ENCODE results near the gene GTF2F2.

GTF2F2 gene

DNA sequence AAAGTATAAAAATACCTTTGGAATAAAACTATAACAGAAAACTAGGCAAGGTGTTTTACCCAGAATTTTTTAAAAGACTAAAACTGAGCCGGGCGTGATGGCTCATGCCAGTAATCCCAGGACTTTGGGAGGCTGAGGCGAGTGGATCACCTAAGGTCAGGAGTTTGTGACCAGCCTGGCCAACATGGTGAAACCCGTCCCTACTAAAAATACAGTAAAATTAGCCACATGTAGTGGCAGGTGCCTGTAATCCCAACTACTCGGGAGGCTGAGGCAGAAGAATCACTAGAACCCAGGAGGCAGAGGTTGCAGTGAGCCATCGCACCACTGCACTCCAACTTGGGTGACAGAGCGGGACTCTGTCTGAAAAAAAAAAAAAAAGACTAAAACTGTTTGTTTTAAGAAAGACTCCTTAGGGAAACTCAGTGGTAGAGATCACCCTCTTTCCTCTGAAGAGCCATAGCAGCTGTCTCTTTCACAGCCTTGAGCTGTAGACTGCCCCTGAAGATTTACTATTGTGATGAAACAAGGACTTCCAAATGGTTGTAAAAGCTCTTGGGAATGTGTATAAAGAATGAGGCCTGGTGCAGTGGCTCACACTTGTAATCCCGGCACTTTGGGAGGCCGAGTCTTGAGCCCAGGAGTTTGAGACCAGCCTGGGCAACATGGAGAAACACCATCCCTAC lies 95.2 kb downstream of the GTF2F2 start:
- peaks cover 0 to 11% (median 4%) of the 10 kb centered on the region in 4 experiments for H3K4me1 ChIP-seq (ENCODE audit: control extremely low read depth in 1 of 4, control insufficient read depth in 4 of 4, insufficient read depth in 4 of 4, low read length in 3 of 4)
- H3K9me3 ChIP-seq (ENCODE audit: control extremely low read depth in 1 of 5, control insufficient read depth in 4 of 5, insufficient read depth in 2 of 5, low read depth in 1 of 5, low read length in 4 of 5): no peaks in the 10 kb centered on the region
- no peaks in the 10 kb centered on the region for H3K27me3 ChIP-seq (replicated peaks in 2 of 5; ENCODE audit: control insufficient read depth in 4 of 5, insufficient read depth in 5 of 5, low read length in 4 of 5)
- 98% methylated on average over 5 of the region's 9 CpGs for WGBS (ENCODE audit: insufficient coverage)
- no peak overlapping the region for H3K27ac ChIP-seq (ENCODE audit: insufficient read depth in 1 of 2, low read depth in 1 of 2, low read length in 2 of 2, poor library complexity in 1 of 2, severe bottlenecking in 2 of 2)
- CTCF ChIA-PET: interaction anchor here (1.0 kb wide), 1 partner anchor 168 kb away, joined by 3 read pairs; no protein-coding TSS in a partner anchor
- DNase-seq: no peak
- POLR2A ChIA-PET: no interaction called here
- peaks cover 0 to 4% (median under 1%) of the 10 kb centered on the region in 4 experiments for H3K36me3 ChIP-seq (ENCODE audit: control insufficient read depth in 4 of 4, insufficient read depth in 4 of 4, low read length in 3 of 4)
- no peak overlapping the region for H3K4me3 ChIP-seq (ENCODE audit: control insufficient read depth in 1 of 7, extremely low read depth in 1 of 7, insufficient read depth in 4 of 7, low read depth in 2 of 7, low read length in 6 of 7)

DNA sequence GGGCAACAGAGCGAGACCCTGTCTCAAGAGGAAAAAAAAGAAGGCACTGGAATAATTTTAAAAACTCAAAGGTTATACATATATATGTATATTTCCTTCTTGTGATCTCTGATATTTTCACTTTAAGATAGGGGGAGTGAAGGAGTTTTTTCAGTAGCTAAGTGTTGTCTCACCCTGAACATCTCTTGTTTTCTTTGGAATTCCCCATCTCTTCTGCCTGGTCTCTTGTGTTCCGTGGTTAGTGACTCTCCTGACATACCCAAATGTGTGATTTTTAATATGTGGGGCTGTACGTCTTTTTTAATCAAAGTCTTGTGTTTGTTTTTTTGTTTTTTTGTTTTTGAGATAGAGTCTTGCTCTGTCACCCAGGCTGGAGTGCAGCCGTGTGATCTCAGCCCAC lies 95.9 kb downstream of the GTF2F2 start:
- WGBS (ENCODE audit: insufficient coverage): 100% methylated on average over 2 of the region's 4 CpGs
- no peak for DNase-seq
- H3K27ac ChIP-seq (ENCODE audit: insufficient read depth in 1 of 2, low read depth in 1 of 2, low read length in 2 of 2, poor library complexity in 1 of 2, severe bottlenecking in 2 of 2): no peak overlapping the region
- CTCF ChIA-PET: interaction anchor here (1.0 kb wide), 1 partner anchor 169 kb away, joined by 3 read pairs; no protein-coding TSS in a partner anchor
- H3K4me1 ChIP-seq (ENCODE audit: control extremely low read depth in 1 of 4, control insufficient read depth in 4 of 4, insufficient read depth in 4 of 4, low read length in 3 of 4): peaks cover 0 to 11% (median 4%) of the 10 kb centered on the region in 4 experiments
- H3K36me3 ChIP-seq (ENCODE audit: control insufficient read depth in 4 of 4, insufficient read depth in 4 of 4, low read length in 3 of 4): no peaks in the 10 kb centered on the region
- no peak overlapping the region for H3K4me3 ChIP-seq (ENCODE audit: control insufficient read depth in 1 of 7, extremely low read depth in 1 of 7, insufficient read depth in 4 of 7, low read depth in 2 of 7, low read length in 6 of 7)
- no peaks in the 10 kb centered on the region for H3K27me3 ChIP-seq (replicated peaks in 2 of 5; ENCODE audit: control insufficient read depth in 4 of 5, insufficient read depth in 5 of 5, low read length in 4 of 5)
- POLR2A ChIA-PET: no interaction called here
- H3K9me3 ChIP-seq (ENCODE audit: control extremely low read depth in 1 of 5, control insufficient read depth in 4 of 5, insufficient read depth in 2 of 5, low read depth in 1 of 5, low read length in 4 of 5): no peaks in the 10 kb centered on the region

DNA sequence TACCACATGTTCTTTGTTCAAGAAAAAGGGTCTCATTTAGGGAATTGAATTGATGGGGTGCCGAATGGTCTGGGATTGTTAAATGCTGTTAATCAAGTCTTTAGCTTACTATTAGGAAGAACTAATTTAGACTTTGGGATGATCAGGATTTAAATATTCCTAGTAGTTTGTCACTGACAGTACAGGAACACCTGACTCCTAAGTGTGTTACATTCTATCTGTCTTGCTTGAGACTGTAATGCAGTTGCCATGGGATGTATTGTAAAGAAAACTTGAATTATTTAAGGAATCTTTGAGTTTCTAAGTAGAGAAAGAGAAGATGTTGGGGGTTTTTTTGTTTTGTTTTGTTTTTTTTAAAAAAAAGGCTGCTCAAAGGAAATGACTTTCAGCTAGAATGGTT lies 98.4 kb downstream of the GTF2F2 start:
- CTCF ChIA-PET: no interaction called here
- Histone ChIP-seq H3K27ac (ENCODE audit: insufficient read depth in 1 of 2, low read depth in 1 of 2, low read length in 2 of 2, poor library complexity in 1 of 2, severe bottlenecking in 2 of 2) (no peak overlapping the region), H3K4me3 (ENCODE audit: control insufficient read depth in 1 of 7, extremely low read depth in 1 of 7, insufficient read depth in 4 of 7, low read depth in 2 of 7, low read length in 6 of 7) (no peak overlapping the region), H3K36me3 (ENCODE audit: control insufficient read depth in 4 of 4, insufficient read depth in 4 of 4, low read length in 3 of 4) (no peaks in the 10 kb centered on the region), H3K9me3 (ENCODE audit: control extremely low read depth in 1 of 5, control insufficient read depth in 4 of 5, insufficient read depth in 2 of 5, low read depth in 1 of 5, low read length in 4 of 5) (no peaks in the 10 kb centered on the region), H3K4me1 (ENCODE audit: control extremely low read depth in 1 of 4, control insufficient read depth in 4 of 4, insufficient read depth in 4 of 4, low read length in 3 of 4) (peaks cover 0 to 11% (median 4%) of the 10 kb centered on the region in 4 experiments), H3K27me3 (replicated peaks in 2 of 5; ENCODE audit: control insufficient read depth in 4 of 5, insufficient read depth in 5 of 5, low read length in 4 of 5) (no peaks in the 10 kb centered on the region)
- WGBS (ENCODE audit: insufficient coverage): 100% methylated on average over 1 of the region's 1 CpG
- POLR2A ChIA-PET: no interaction called here
- no peak for DNase-seq

DNA sequence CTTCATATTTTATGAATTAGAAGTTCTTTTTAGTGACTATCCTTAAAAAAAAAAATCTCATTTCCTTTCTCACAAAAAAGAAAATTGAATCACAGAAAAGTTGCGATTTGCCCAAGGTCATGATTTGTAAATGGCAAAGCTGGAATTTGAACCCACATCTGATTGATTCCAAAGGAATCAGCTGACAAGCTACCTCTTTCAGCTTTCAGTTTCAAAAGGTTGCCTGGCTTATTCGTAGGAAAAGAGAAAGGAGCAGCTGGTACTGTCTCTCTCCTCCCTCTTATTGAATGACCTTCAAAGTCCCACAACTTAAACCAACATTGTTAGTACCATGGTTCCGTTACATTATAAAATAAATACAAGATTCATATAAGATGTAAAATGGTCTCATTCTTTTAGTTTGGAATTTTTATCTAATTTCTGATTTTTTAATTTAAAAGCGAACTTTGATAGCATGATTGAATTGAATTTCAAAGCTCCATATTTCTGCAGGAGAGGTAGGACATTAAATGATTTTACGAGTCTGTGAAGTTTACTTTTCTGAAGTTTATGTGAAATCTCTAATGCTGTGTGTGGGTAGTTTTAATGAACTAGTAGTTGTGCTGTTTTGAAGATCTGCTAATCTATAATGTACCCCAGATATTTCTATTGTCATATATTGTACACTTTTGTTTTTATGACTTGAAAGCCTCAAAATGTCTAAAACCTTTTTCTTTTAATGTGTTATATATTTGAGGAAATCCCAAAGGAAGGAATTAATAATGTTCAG lies 99.0 kb downstream of the GTF2F2 start:
- WGBS (ENCODE audit: insufficient coverage): 86% methylated on average over 1 of the region's 5 CpGs
- ChIA-PET CTCF (interaction anchor here (1.4 kb wide), 1 partner anchor 67 kb away, joined by 3 read pairs; no protein-coding TSS in a partner anchor), POLR2A (interaction anchor here (0.6 to 0.7 kb wide), 3 partner anchors 91 to 262 kb away, joined by 5 to 13 read pairs (median 6); no protein-coding TSS in a partner anchor)
- no peaks in the 10 kb centered on the region for H3K9me3 ChIP-seq (ENCODE audit: control extremely low read depth in 1 of 5, control insufficient read depth in 4 of 5, insufficient read depth in 2 of 5, low read depth in 1 of 5, low read length in 4 of 5)
- DNase-seq: no peak
- H3K4me3 ChIP-seq (ENCODE audit: control insufficient read depth in 1 of 7, extremely low read depth in 1 of 7, insufficient read depth in 4 of 7, low read depth in 2 of 7, low read length in 6 of 7): no peak overlapping the region
- H3K27ac ChIP-seq (ENCODE audit: insufficient read depth in 1 of 2, low read depth in 1 of 2, low read length in 2 of 2, poor library complexity in 1 of 2, severe bottlenecking in 2 of 2): no peak overlapping the region
- H3K27me3 ChIP-seq (replicated peaks in 2 of 5; ENCODE audit: control insufficient read depth in 4 of 5, insufficient read depth in 5 of 5, low read length in 4 of 5): no peaks in the 10 kb centered on the region
- peaks cover 0 to 11% (median 4%) of the 10 kb centered on the region in 4 experiments for H3K4me1 ChIP-seq (ENCODE audit: control extremely low read depth in 1 of 4, control insufficient read depth in 4 of 4, insufficient read depth in 4 of 4, low read length in 3 of 4)
- H3K36me3 ChIP-seq (ENCODE audit: control insufficient read depth in 4 of 4, insufficient read depth in 4 of 4, low read length in 3 of 4): no peaks in the 10 kb centered on the region

DNA sequence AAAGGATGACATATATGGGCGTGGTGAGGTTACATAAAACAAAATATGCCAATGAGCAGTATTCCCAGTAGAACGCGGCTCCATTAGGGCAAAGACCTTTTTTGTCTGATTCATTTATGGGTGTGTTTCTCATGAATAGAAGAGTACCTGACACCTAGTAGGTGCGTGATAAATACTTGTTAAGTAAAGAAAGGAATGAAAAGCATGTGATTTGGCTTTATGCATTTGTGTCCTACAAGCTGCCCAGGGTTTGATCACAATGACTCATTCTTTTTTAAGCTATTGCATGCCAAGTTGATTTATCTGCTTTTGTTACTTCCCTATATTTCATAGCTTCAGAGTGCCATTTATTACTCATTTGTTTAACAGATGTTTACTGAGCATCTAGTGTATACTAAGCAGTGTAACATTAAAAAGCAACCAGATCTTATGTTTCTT lies 99.6 kb downstream of the GTF2F2 start:
- no peaks in the 10 kb centered on the region for H3K36me3 ChIP-seq (ENCODE audit: control insufficient read depth in 4 of 4, insufficient read depth in 4 of 4, low read length in 3 of 4)
- no peaks in the 10 kb centered on the region for H3K27me3 ChIP-seq (replicated peaks in 2 of 5; ENCODE audit: control insufficient read depth in 4 of 5, insufficient read depth in 5 of 5, low read length in 4 of 5)
- H3K27ac ChIP-seq (ENCODE audit: insufficient read depth in 1 of 2, low read depth in 1 of 2, low read length in 2 of 2, poor library complexity in 1 of 2, severe bottlenecking in 2 of 2): no peak overlapping the region
- 14% methylated on average over 4 of the region's 4 CpGs for WGBS (ENCODE audit: insufficient coverage)
- peak; percentile 53 to 93 (median 88) for DNase-seq
- H3K9me3 ChIP-seq (ENCODE audit: control extremely low read depth in 1 of 5, control insufficient read depth in 4 of 5, insufficient read depth in 2 of 5, low read depth in 1 of 5, low read length in 4 of 5): no peaks in the 10 kb centered on the region
- H3K4me3 ChIP-seq (ENCODE audit: control insufficient read depth in 1 of 7, extremely low read depth in 1 of 7, insufficient read depth in 4 of 7, low read depth in 2 of 7, low read length in 6 of 7): no peak overlapping the region
- ChIA-PET CTCF (interaction anchor here (1.4 kb wide), 1 partner anchor 67 kb away, joined by 3 read pairs; no protein-coding TSS in a partner anchor), POLR2A (no interaction called here)
- H3K4me1 ChIP-seq (ENCODE audit: control extremely low read depth in 1 of 4, control insufficient read depth in 4 of 4, insufficient read depth in 4 of 4, low read length in 3 of 4): peaks cover 0 to 11% (median 4%) of the 10 kb centered on the region in 4 experiments

DNA sequence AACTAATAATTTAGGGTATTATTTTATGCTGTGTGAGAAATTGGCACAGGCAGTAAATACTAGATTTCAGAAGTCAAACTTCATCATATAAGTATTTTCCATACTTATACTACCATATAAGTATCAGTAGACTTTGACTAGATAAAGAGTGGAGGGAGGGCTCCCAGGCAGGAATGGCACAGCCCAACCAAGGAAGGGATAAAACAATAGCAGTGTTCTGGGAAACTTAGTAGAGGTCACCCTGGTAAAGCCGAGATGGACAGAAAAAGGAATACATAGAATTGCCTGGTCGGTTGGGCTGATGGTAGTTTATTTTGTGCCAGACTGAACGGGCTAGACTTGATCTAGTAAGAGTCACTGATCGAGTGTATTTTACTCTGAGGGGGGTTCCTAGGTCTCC lies 100.1 kb downstream of the GTF2F2 start:
- no peaks in the 10 kb centered on the region for H3K27me3 ChIP-seq (replicated peaks in 2 of 5; ENCODE audit: control insufficient read depth in 4 of 5, insufficient read depth in 5 of 5, low read length in 4 of 5)
- H3K36me3 ChIP-seq (ENCODE audit: control insufficient read depth in 4 of 4, insufficient read depth in 4 of 4, low read length in 3 of 4): no peaks in the 10 kb centered on the region
- DNase-seq: no peak
- 100% methylated on average over 4 of the region's 4 CpGs for WGBS (ENCODE audit: insufficient coverage)
- ChIA-PET CTCF (interaction anchor here (0.9 to 1.4 kb wide), 2 partner anchors 60 to 66 kb away, joined by 3 read pairs; no protein-coding TSS in a partner anchor), POLR2A (no interaction called here)
- H3K27ac ChIP-seq (ENCODE audit: insufficient read depth in 1 of 2, low read depth in 1 of 2, low read length in 2 of 2, poor library complexity in 1 of 2, severe bottlenecking in 2 of 2): no peak overlapping the region
- H3K4me1 ChIP-seq (ENCODE audit: control extremely low read depth in 1 of 4, control insufficient read depth in 4 of 4, insufficient read depth in 4 of 4, low read length in 3 of 4): peaks cover 0 to 11% (median 4%) of the 10 kb centered on the region in 4 experiments
- no peak overlapping the region for H3K4me3 ChIP-seq (ENCODE audit: control insufficient read depth in 1 of 7, extremely low read depth in 1 of 7, insufficient read depth in 4 of 7, low read depth in 2 of 7, low read length in 6 of 7)
- H3K9me3 ChIP-seq (ENCODE audit: control extremely low read depth in 1 of 5, control insufficient read depth in 4 of 5, insufficient read depth in 2 of 5, low read depth in 1 of 5, low read length in 4 of 5): no peaks in the 10 kb centered on the region

DNA sequence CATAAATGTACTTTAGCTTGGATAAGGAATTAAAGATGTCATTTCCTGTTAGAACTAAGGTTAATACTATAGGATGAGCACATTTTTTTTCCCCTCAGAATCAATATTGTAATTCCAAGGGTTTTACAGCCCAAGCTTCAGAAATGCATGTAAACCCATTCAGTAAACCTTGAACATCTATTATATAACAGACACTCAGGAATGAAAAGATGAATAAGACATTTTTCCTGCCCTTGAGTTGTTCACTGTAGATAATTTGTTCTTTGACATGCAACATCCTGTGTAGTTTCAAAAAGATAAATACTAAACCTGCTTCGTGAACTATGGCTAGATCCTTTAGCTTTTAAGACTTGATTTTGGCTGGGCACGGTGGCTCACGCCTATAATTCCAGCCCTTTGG lies 102.2 kb downstream of the GTF2F2 start:
- Histone ChIP-seq H3K4me1 (ENCODE audit: control extremely low read depth in 1 of 4, control insufficient read depth in 4 of 4, insufficient read depth in 4 of 4, low read length in 3 of 4) (peaks cover 0 to 15% (median 7%) of the 10 kb centered on the region in 4 experiments), H3K27ac (ENCODE audit: insufficient read depth in 1 of 2, low read depth in 1 of 2, low read length in 2 of 2, poor library complexity in 1 of 2, severe bottlenecking in 2 of 2) (no peak overlapping the region), H3K4me3 (ENCODE audit: control insufficient read depth in 1 of 7, extremely low read depth in 1 of 7, insufficient read depth in 4 of 7, low read depth in 2 of 7, low read length in 6 of 7) (no peak overlapping the region), H3K36me3 (ENCODE audit: control insufficient read depth in 4 of 4, insufficient read depth in 4 of 4, low read length in 3 of 4) (no peaks in the 10 kb centered on the region), H3K9me3 (ENCODE audit: control extremely low read depth in 1 of 5, control insufficient read depth in 4 of 5, insufficient read depth in 2 of 5, low read depth in 1 of 5, low read length in 4 of 5) (no peaks in the 10 kb centered on the region), H3K27me3 (replicated peaks in 2 of 5; ENCODE audit: control insufficient read depth in 4 of 5, insufficient read depth in 5 of 5, low read length in 4 of 5) (no peaks in the 10 kb centered on the region)
- POLR2A ChIA-PET: no interaction called here
- CTCF ChIA-PET: interaction anchor here (1.0 kb wide), 2 partner anchors 32 to 71 kb away, joined by 3 read pairs; no protein-coding TSS in a partner anchor
- no peak for DNase-seq
- 94% methylated on average over 3 of the region's 3 CpGs for WGBS (ENCODE audit: insufficient coverage)

Measured in common myeloid progenitor, CD34-positive (primary cell).